K562 (cell line): ENCODE measurements around the gene POLD1. TPM values are rescaled to one million over a fixed set of nuclear protein-coding genes. Genes with fewer than 3 reads are reported as not detected.

Experiments used
- ATAC-seq: fragments of 200-7000 bp; cut with Tn5 transposase; 3 replicates; pipeline ENCODE4 v1.9.1; 2020; ENCODE audit warnings: moderate library complexity
- BruUV-seq: library from RNA; stranded (reverse); fragments of 400-500 nt; replicated peaks from 2 replicates; lab custom pipeline; 2021; lab: Mats Ljungman, UMichigan
- CTCF ChIA-PET: fragments of 300-600 bp; formaldehyde crosslinking; extraction: SDS; loops from one replicate; lab custom pipeline; 2021; ENCODE audit warnings: low intra/inter-chr PET ratio; lab: Yijun Ruan, JAX
- POLR2A ChIA-PET: fragments of 300-600, 350-650 bp; sonication (Branson Sonifier 250); formaldehyde crosslinking; extraction: SDS; loops from one replicate; lab custom pipeline; 2021; ENCODE audit warnings: antibody characterized with exemption, inconsistent platforms; lab: Yijun Ruan, JAX
- DNase-seq, 4 experiments: peaks; one replicate each; pipeline versions ENCODE4 v3.0.0 to v3.0.0-alpha.2; 2011 to 2018; ENCODE audit warnings: low spot score in 3 of 4, mixed read lengths in 3 of 4; ENCODE audit errors: extremely low read depth in 1 of 4
- FAIRE-seq: peaks from 2 replicates; lab custom pipeline; 2011; peaks lifted over from hg19 to GRCh38; lab: Jason Lieb, UNC
- H2AFZ ChIP-seq: 2 replicates; pipeline ENCODE4 v1.6.0; 2011; ENCODE audit warnings: low read depth, low read length, control low read depth, inconsistent platforms
- H3K27ac ChIP-seq: fragments of 200-600 bp; 3 replicates; pipeline ENCODE4 v1.8.0; 2011; ENCODE audit warnings: low read depth, mild to moderate bottlenecking, control low read depth, inconsistent platforms, low read length, moderate library complexity, mixed read lengths; ENCODE audit errors: extremely low read depth
- H3K27me3 ChIP-seq, 2 experiments: fragments of 300-600 bp in 1 of 2; 2 replicates in 1 of 2; 3 replicates in 1 of 2; pipeline versions ENCODE4 v1.6.0 to v1.8.0; 2011; ENCODE audit warnings: inconsistent platforms in 2 of 2, low read length in 2 of 2, mild to moderate bottlenecking in 1 of 2, mixed read lengths in 1 of 2, moderate library complexity in 1 of 2; ENCODE audit not compliant: control insufficient read depth in 2 of 2, insufficient read depth in 2 of 2
- H3K36me3 ChIP-seq: fragments of 300-600 bp; 3 replicates; pipeline ENCODE4 v1.8.0; 2011; ENCODE audit warnings: mild to moderate bottlenecking, low read length, inconsistent platforms; ENCODE audit not compliant: control insufficient read depth, insufficient read depth
- H3K4me1 ChIP-seq, 2 experiments: fragments of 200-600 bp in 1 of 2; replicated peaks in 1 of 2; 2 replicates in 1 of 2; 3 replicates in 1 of 2; pipeline versions ENCODE4 v1.5.1 to v1.8.0; 2011; ENCODE audit warnings: inconsistent platforms in 2 of 2, low read length in 2 of 2, mild to moderate bottlenecking in 1 of 2, mixed read lengths in 1 of 2, moderate library complexity in 1 of 2; ENCODE audit not compliant: control insufficient read depth in 2 of 2, insufficient read depth in 2 of 2
- H3K4me2 ChIP-seq: 2 replicates; pipeline ENCODE4 v1.6.1; 2011; ENCODE audit warnings: low read length, control low read depth, inconsistent platforms, mixed read lengths; ENCODE audit not compliant: insufficient read depth
- H3K4me3 ChIP-seq: fragments of 200-600 bp; sonication (generic), shearing (Covaris generic); 2 replicates; pipeline ENCODE4 v1.5.1; 2016; ENCODE audit warnings: control low read depth, inconsistent platforms
- H3K79me2 ChIP-seq: fragments of 200-600 bp; 3 replicates; pipeline ENCODE4 v1.8.0; 2011; ENCODE audit warnings: low read length, inconsistent platforms; ENCODE audit not compliant: control insufficient read depth, insufficient read depth
- H3K9ac ChIP-seq, 2 experiments: 2 replicates each; pipeline versions ENCODE4 v1.6.0 to v1.6.1; 2011; ENCODE audit warnings: low read depth in 2 of 2, low read length in 2 of 2, control low read depth in 1 of 2, inconsistent platforms in 1 of 2, mild to moderate bottlenecking in 1 of 2, mixed read lengths in 1 of 2; ENCODE audit not compliant: insufficient read depth in 1 of 2
- H3K9me1 ChIP-seq: one replicate; pipeline ENCODE4 v1.6.0; 2011; ENCODE audit warnings: inconsistent platforms, mild to moderate bottlenecking, low read length, moderate library complexity; ENCODE audit not compliant: control insufficient read depth, insufficient read depth
- H3K9me3 ChIP-seq: replicated peaks from 2 replicates; pipeline ENCODE4 v1.5.1; 2011; ENCODE audit warnings: low read depth, low read length, inconsistent platforms; ENCODE audit not compliant: control insufficient read depth, insufficient read depth
- H4K20me1 ChIP-seq: replicated peaks from 2 replicates; pipeline ENCODE4 v1.6.1; 2011; ENCODE audit warnings: low read length, inconsistent platforms, mixed read lengths; ENCODE audit not compliant: control insufficient read depth, insufficient read depth
- CREM ChIP-seq: IDR thresholded peaks from 2 replicates; pipeline ENCODE4 v1.6.1; 2014; ENCODE audit warnings: antibody characterized with exemption, low read depth
- CXXC5 ChIP-seq: fragments of 250-450 bp; sonication (Bioruptor Pico); IDR thresholded peaks from 2 replicates; pipeline ENCODE4 v1.8.0; 2022; ENCODE audit warnings: inconsistent platforms, mild to moderate bottlenecking, moderate library complexity
- HDAC6 ChIP-seq: IDR thresholded peaks from 2 replicates; pipeline ENCODE4 v1.6.1; 2012; ENCODE audit warnings: low read depth, mild to moderate bottlenecking, control low read depth, inconsistent platforms, low read length, moderate library complexity
- KLF13 ChIP-seq: fragments of 450-650 bp; IDR thresholded peaks from 2 replicates; pipeline ENCODE4 v1.6.1; 2016; ENCODE audit warnings: missing genetic modification characterization, low read depth, mild to moderate bottlenecking, missing compliant biosample characterization, moderate library complexity, borderline replicate concordance
- NCOA4 ChIP-seq: fragments of 450-650 bp; IDR thresholded peaks from 2 replicates; pipeline ENCODE4 v1.6.1; 2018; ENCODE audit warnings: mild to moderate bottlenecking; ENCODE audit not compliant: partially characterized antibody
- PBX2 ChIP-seq, 2 experiments: IDR thresholded peaks in 1 of 2; conservative IDR thresholded peaks in 1 of 2; 2 replicates each; pipeline ENCODE4 v1.6.1; 2016; ENCODE audit warnings: low read depth in 2 of 2, mild to moderate bottlenecking in 1 of 2, missing compliant biosample characterization in 1 of 2, missing genetic modification characterization in 1 of 2, moderate library complexity in 1 of 2
- ZNF184 ChIP-seq: sonication (generic); formaldehyde crosslinking; IDR thresholded peaks from 2 replicates; pipeline ENCODE4 v1.5.0; 2020; ENCODE audit warnings: missing genetic modification reagents
- ZNF584 ChIP-seq: fragments of 200-800 bp; sonication (Bioruptor generic); IDR thresholded peaks from 2 replicates; pipeline ENCODE4 v1.6.1; 2016; ENCODE audit warnings: low read depth, mild to moderate bottlenecking, missing genetic modification characterization, missing compliant biosample characterization
- WGBS: fragments of 100-300 bp; shearing (Covaris generic); methylation state at CpG from one replicate; pipeline ENCODE4 v1.1.6; 2016; ENCODE audit warnings: low coverage, mixed read lengths; ENCODE audit not compliant: insufficient coverage; ENCODE audit errors: missing lambda C conversion rate; 5-methylcytosine and 5-hydroxymethylcytosine counted together
- in situ Hi-C: fragments of 300-500 bp; cut with MboI; formaldehyde crosslinking; loops from 4 replicates; pipeline ENCODE4 v1.15.0; 2018; ENCODE audit warnings: inconsistent platforms, mixed read lengths
- intact Hi-C: fragments of 100-400 bp; cut with micrococcal nuclease; formaldehyde crosslinking; loops from 2 replicates; pipeline ENCODE4 v1.14.2; 2022
- polyA plus RNA-seq, 8 experiments: library from polyadenylated mRNA; depleted of rRNA in 4 of 8; stranded (reverse) in 5 of 8; unstranded in 3 of 8; fragments of >200 nt; fragmentation: Nextera tagmentation in 2 of 8; fragmentation: Illumina TruSeq in 1 of 8; extraction: Ambion mirVana in 2 of 8; extraction: Trizol in 1 of 8; gene quantifications; 2 replicates each; pipeline versions ENCODE4 v1.2.1 to v1.2.3, GENCODE V29; 2011 to 2014; ENCODE audit warnings: inconsistent platforms in 1 of 8, missing spikeins in 1 of 8
- total RNA-seq, 7 experiments: library from RNA; depleted of rRNA in 6 of 7; stranded (reverse); fragments of >200 nt in 6 of 7; fragmentation: Illumina TruSeq in 2 of 7; extraction: Trizol in 2 of 7; gene quantifications; 2 replicates each; pipeline versions ENCODE4 v1.2.1 to v1.2.3, GENCODE V29; 2011 to 2021; ENCODE audit warnings: low replicate concordance in 1 of 7
- TF ChIP-seq, protein P1 (sequence below): conservative IDR thresholded peaks from 2 replicates; pipeline ENCODE4 v1.6.1; 2011; ENCODE audit warnings: low read depth, mild to moderate bottlenecking, low read length; ENCODE audit not compliant: control insufficient read depth
- TF ChIP-seq, protein P2 (sequence below): fragments of 250-450 bp; sonication (Bioruptor Pico); IDR thresholded peaks from 2 replicates; pipeline ENCODE4 v1.8.0; 2021; ENCODE audit warnings: moderate library complexity, mild to moderate bottlenecking, inconsistent platforms

Gene POLD1
- total and polyA plus RNA-seq, 9 of the 15 experiments (the other 6 are each of a cell fraction or from before 2014, with no cell fraction given): 1.3 to 312 (median 47.8) TPM

DNA sequence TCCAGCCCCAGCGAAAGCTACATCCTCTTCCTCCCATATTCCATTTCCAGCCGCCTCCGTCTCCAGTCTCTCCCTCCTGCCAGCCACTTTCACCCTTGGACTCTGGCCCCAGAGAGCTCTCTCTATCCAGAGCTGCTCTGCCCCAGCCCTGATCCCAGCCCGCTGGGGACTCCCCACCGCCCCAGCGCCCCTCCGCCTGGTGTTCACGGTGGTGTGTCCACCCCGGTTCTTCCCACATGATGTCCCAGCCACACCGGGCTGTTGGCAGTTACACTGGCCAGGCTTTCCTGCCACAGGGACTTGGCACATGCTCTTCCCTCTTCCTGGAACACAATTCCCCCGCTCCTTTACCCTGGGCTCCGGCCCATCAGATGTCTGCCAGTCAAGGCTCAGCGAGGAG lies 80.9 kb downstream of the POLD1 start (continued):
- TF ChIP-seq, protein P1, sequence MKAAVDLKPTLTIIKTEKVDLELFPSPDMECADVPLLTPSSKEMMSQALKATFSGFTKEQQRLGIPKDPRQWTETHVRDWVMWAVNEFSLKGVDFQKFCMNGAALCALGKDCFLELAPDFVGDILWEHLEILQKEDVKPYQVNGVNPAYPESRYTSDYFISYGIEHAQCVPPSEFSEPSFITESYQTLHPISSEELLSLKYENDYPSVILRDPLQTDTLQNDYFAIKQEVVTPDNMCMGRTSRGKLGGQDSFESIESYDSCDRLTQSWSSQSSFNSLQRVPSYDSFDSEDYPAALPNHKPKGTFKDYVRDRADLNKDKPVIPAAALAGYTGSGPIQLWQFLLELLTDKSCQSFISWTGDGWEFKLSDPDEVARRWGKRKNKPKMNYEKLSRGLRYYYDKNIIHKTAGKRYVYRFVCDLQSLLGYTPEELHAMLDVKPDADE: no peak
- no peak for TF ChIP-seq ZNF584 (CRISPR knock-in tag)

- no TSS peak for BruUV-seq
- in situ Hi-C loops: no loop called here
- peak; percentile 92 for ATAC-seq
- intact Hi-C loops: no loop called here
- H3K36me3 ChIP-seq: no peaks in the 10 kb centered on the region
- 24% methylated on average over 23 of the region's 29 CpGs for WGBS
- H3K4me1 ChIP-seq: peaks cover 12 to 40% of the 10 kb centered on the region in 2 experiments; a peak in 4 of 5 replicates
- ChIA-PET CTCF (no interaction called here), POLR2A (interaction anchor here (0.6 to 1.5 kb wide), 7 partner anchors 8 to 109 kb away, joined by 3 to 9 read pairs (median 5); partner anchors contain the start of gene POLD1)
- H3K9me3 ChIP-seq: no peaks in the 10 kb centered on the region
- FAIRE-seq: peak; percentile 89
- no peaks in the 10 kb centered on the region for H3K9me1 ChIP-seq
- no peaks in the 10 kb centered on the region for H3K79me2 ChIP-seq
- H3K27ac ChIP-seq: no peak overlapping the region
- H3K4me2 ChIP-seq: peak overlapping the region; percentile 21
- peaks cover 0 to 18% of the 10 kb centered on the region in 2 experiments; a peak in 2 of 5 replicates for H3K27me3 ChIP-seq
- peak; percentile 74 to 82 (median 78) for DNase-seq
- peak overlapping the region in 1 of 2 experiments; percentile 53; a peak in 2 of 4 replicates for H3K9ac ChIP-seq
- peak overlapping the region; percentile 85 for H2AFZ ChIP-seq
- H4K20me1 ChIP-seq: no peaks in the 10 kb centered on the region
- no peak overlapping the region for H3K4me3 ChIP-seq
- peak; percentile 27 for TF ChIP-seq CXXC5
- no peak for TF ChIP-seq NCOA4
- TF ChIP-seq, protein P2, sequence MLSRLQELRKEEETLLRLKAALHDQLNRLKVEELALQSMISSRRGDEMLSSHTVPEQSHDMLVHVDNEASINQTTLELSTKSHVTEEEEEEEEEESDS (CRISPR knock-in tag): no peak
- TF ChIP-seq KLF13: no peak
- TF ChIP-seq HDAC6: no peak
- TF ChIP-seq PBX2 (CRISPR knock-in tag; IDR thresholded peaks at IDR 0.05; ENCODE audit: low read depth): no peak
- TF ChIP-seq PBX2 (tag; conservative IDR thresholded peaks at IDR 0.05; ENCODE audit: low read depth): no peak
- peak; percentile 68 for TF ChIP-seq CREM
- TF ChIP-seq ZNF184 (CRISPR knock-in tag): no peak
Observed at GRCh38 chr19:50465986-50466705, 82.0 kb downstream of the POLD1 start.
